ENCODE measurements around the gene CLEC2D. TPM values are rescaled to one million over a fixed set of nuclear protein-coding genes. Genes with fewer than 3 reads are reported as not detected.
"Not testable (repeated sequence)": the region's sequence is repeated elsewhere in the genome, so short reads cannot be mapped to it uniquely, and the experiment has no call there.

Gene CLEC2D
- total and polyA plus RNA-seq, 7 donors = 0.69 to 24.0 (median 8.6) TPM

GRCh38 chr12:9687228-9687627 is 17.7 kb downstream of the CLEC2D start:
- peaks cover 0 to 39% (median 10%) of the 10 kb centered on the region in 4 donors for H3K36me3 ChIP-seq

GRCh38 chr12:9692909-9693308 is 23.4 kb downstream of the CLEC2D start:
- peaks cover 0 to 2% (median 0%) of the 10 kb centered on the region in 4 donors for H3K9me3 ChIP-seq
- no peak overlapping the region for H3K4me3 ChIP-seq
- H3K27me3 ChIP-seq = no peaks in the 10 kb centered on the region
- no peak for DNase-seq
- no peak overlapping the region for H3K27ac ChIP-seq
- H3K4me1 ChIP-seq = no peaks in the 10 kb centered on the region
- peaks cover 0 to 54% (median 11%) of the 10 kb centered on the region in 4 donors for H3K36me3 ChIP-seq
- intact Hi-C loops (cut with DNase I) = no loop called here
- 93 to 95% methylated on average over 1 of the region's 1 CpG for WGBS, 2 donors
- TF ChIP-seq POLR2AphosphoS5 (IDR thresholded peaks at IDR 0.05) = no peak
- no peak for TF ChIP-seq EP300 (IDR thresholded peaks at IDR 0.05)
- no peak for TF ChIP-seq CTCF (IDR thresholded peaks at IDR 0.05)
- TF ChIP-seq POLR2A (IDR thresholded peaks at IDR 0.05) = no peak

More at GRCh38 chr12:9687228-9687627, 17.7 kb downstream of the CLEC2D start:
- 74 to 81% methylated on average over 1 of the region's 1 CpG for WGBS, 2 donors
- no peak for TF ChIP-seq POLR2A (IDR thresholded peaks at IDR 0.05)
- no peak for TF ChIP-seq CTCF (IDR thresholded peaks at IDR 0.05)
- H3K4me3 ChIP-seq = no peak overlapping the region
- H3K9me3 ChIP-seq = peaks cover 0 to 3% (median 0%) of the 10 kb centered on the region in 4 donors
- no peaks in the 10 kb centered on the region for H3K4me1 ChIP-seq
- intact Hi-C loops (cut with DNase I) = no loop called here
- no peak overlapping the region for H3K27ac ChIP-seq
- DNase-seq = no peak
- H3K27me3 ChIP-seq = no peaks in the 10 kb centered on the region

GRCh38 chr12:9694241-9694640 is 24.7 kb downstream of the CLEC2D start:
- no peak overlapping the region for H3K4me3 ChIP-seq
- DNase-seq = no peak
- peaks cover 0 to 41% (median 4%) of the 10 kb centered on the region in 4 donors for H3K36me3 ChIP-seq
- H3K27me3 ChIP-seq = no peaks in the 10 kb centered on the region
- H3K9me3 ChIP-seq = peaks cover 0 to 2% (median 0%) of the 10 kb centered on the region in 4 donors
- WGBS, 2 donors = 65 to 76% methylated on average over 1 of the region's 1 CpG
- no peak overlapping the region for H3K27ac ChIP-seq
- TF ChIP-seq EP300 (IDR thresholded peaks at IDR 0.05) = no peak
- no peak for TF ChIP-seq CTCF (IDR thresholded peaks at IDR 0.05)
- TF ChIP-seq POLR2A (IDR thresholded peaks at IDR 0.05) = no peak
- TF ChIP-seq POLR2AphosphoS5 (IDR thresholded peaks at IDR 0.05) = no peak
- no peaks in the 10 kb centered on the region for H3K4me1 ChIP-seq
- intact Hi-C loops (cut with DNase I) = no loop called here

GRCh38 chr12:9695150-9695549 is 25.6 kb downstream of the CLEC2D start:
- H3K9me3 ChIP-seq; intact Hi-C loops (cut with DNase I); DNase-seq; H3K4me1 ChIP-seq; H3K4me3 ChIP-seq; H3K27me3 ChIP-seq; H3K27ac ChIP-seq: not testable (repeated sequence)
- peaks cover 0 to 32% (median 3%) of the 10 kb centered on the region in 4 donors for H3K36me3 ChIP-seq
- 89 to 90% methylated on average over 9 of the region's 9 CpGs for WGBS, 2 donors

GRCh38 chr12:9695661-9696060 is 26.1 kb downstream of the CLEC2D start:
- Histone ChIP-seq H3K36me3 (peaks cover 0 to 29% (median 3%) of the 10 kb centered on the region in 4 donors), H3K4me1 (peaks cover 0 to 12% (median 3%) of the 10 kb centered on the region in 4 donors)
- H3K27me3 ChIP-seq; H3K27ac ChIP-seq; intact Hi-C loops (cut with DNase I); H3K9me3 ChIP-seq; DNase-seq; H3K4me3 ChIP-seq: not testable (repeated sequence)
- 93 to 94% methylated on average over 3 of the region's 3 CpGs for WGBS, 2 donors

- peaks cover 0 to 29% (median 3%) of the 10 kb centered on the region in 4 donors for H3K36me3 ChIP-seq
- peaks cover 0 to 2% (median 0%) of the 10 kb centered on the region in 4 donors for H3K9me3 ChIP-seq
- no peak overlapping the region for H3K4me3 ChIP-seq
- no peak overlapping the region for H3K27ac ChIP-seq
- intact Hi-C loops (cut with DNase I) = no loop called here
- no peaks in the 10 kb centered on the region for H3K27me3 ChIP-seq
- peaks cover 0 to 12% (median 3%) of the 10 kb centered on the region in 4 donors for H3K4me1 ChIP-seq
- no peak for DNase-seq
- TF ChIP-seq CTCF (IDR thresholded peaks at IDR 0.05) (no peak), POLR2AphosphoS5 (IDR thresholded peaks at IDR 0.05) (no peak), EP300 (IDR thresholded peaks at IDR 0.05) (no peak), POLR2A (IDR thresholded peaks at IDR 0.05) (no peak)
Observed at GRCh38 chr12:9697619-9698018, 28.1 kb downstream of the CLEC2D start.

Data from sigmoid colon (tissue), 7 donors.